ENCODE measurements around the gene PRR27. TPM values are rescaled to one million over a fixed set of nuclear protein-coding genes. Genes with fewer than 3 reads are reported as not detected.
"Not testable (repeated sequence)": the region's sequence is repeated elsewhere in the genome, so short reads cannot be mapped to it uniquely, and the experiment has no call there.

PRR27 gene
- total RNA-seq, 6 donors from 2014 or later: not detected

- WGBS, 2 donors: 90 to 92% methylated on average over 2 of the region's 2 CpGs
- ATAC-seq (ENCODE audit: low FRiP score in 2 of 2): no peak
Observed at GRCh38 chr4:70192895-70193294, 38.9 kb downstream of the PRR27 start.

GRCh38 chr4:70195425-70195824, 41.4 kb downstream of the PRR27 start, which contains the start of gene ODAM:
Gene ODAM (plus strand): TSS chr4:70195725. CDS start chr4:70196544, 819 bp downstream.
- Histone ChIP-seq H3K36me3 (no peaks in the 10 kb centered on the region), H3K4me1 (no peaks in the 10 kb centered on the region), H3K27ac (no peak within 1 kb of the TSS), H3K9me3 (no peaks in the 10 kb centered on the region), H3K4me3 (no peak within 1 kb of the TSS), H3K27me3 (no peaks in the 10 kb centered on the region)
- TF ChIP-seq POLR2AphosphoS5 (IDR thresholded peaks at IDR 0.05) (no peak), EP300 (IDR thresholded peaks at IDR 0.05) (no peak), POLR2A (IDR thresholded peaks at IDR 0.05) (no peak)
- DNase-seq (no peak), ATAC-seq (ENCODE audit: low FRiP score in 2 of 2) (no peak)
- 83 to 97% methylated on average over 1 of the region's 1 CpG for WGBS, 2 donors

More at GRCh38 chr4:70192895-70193294, 38.9 kb downstream of the PRR27 start:
- H3K4me3 ChIP-seq: no peak overlapping the region
- no peaks in the 10 kb centered on the region for H3K36me3 ChIP-seq
- no peak for DNase-seq
- no peaks in the 10 kb centered on the region for H3K27me3 ChIP-seq
- H3K4me1 ChIP-seq: no peaks in the 10 kb centered on the region
- no peak for TF ChIP-seq CTCF (IDR thresholded peaks at IDR 0.05)
- no peak for TF ChIP-seq POLR2AphosphoS5 (IDR thresholded peaks at IDR 0.05)
- no peak for TF ChIP-seq POLR2A (IDR thresholded peaks at IDR 0.05)
- no peak for TF ChIP-seq EP300 (IDR thresholded peaks at IDR 0.05)
- no peaks in the 10 kb centered on the region for H3K9me3 ChIP-seq
- H3K27ac ChIP-seq: no peak overlapping the region

GRCh38 chr4:70196857-70197256, 42.8 kb downstream of the PRR27 start:
- H3K4me3 ChIP-seq: no peak overlapping the region
- no peak for TF ChIP-seq EP300 (IDR thresholded peaks at IDR 0.05)
- TF ChIP-seq CTCF (IDR thresholded peaks at IDR 0.05): no peak
- TF ChIP-seq POLR2A (IDR thresholded peaks at IDR 0.05): no peak
- TF ChIP-seq POLR2AphosphoS5 (IDR thresholded peaks at IDR 0.05): no peak
- no peak overlapping the region for H3K27ac ChIP-seq
- DNase-seq: no peak
- no peaks in the 10 kb centered on the region for H3K4me1 ChIP-seq
- WGBS, 2 donors: 47% methylated on average over 2 of the region's 2 CpGs
- H3K27me3 ChIP-seq: no peaks in the 10 kb centered on the region
- no peak for ATAC-seq (ENCODE audit: low FRiP score in 2 of 2)
- no peaks in the 10 kb centered on the region for H3K9me3 ChIP-seq
- no peaks in the 10 kb centered on the region for H3K36me3 ChIP-seq

- 46 to 53% methylated on average over 2 of the region's 2 CpGs for WGBS, 2 donors
- ATAC-seq (ENCODE audit: low FRiP score in 2 of 2) (peak; percentile 52 to 73), DNase-seq (peak in 1 of 2 donors; percentile 78)
- Histone ChIP-seq H3K27me3 (no peaks in the 10 kb centered on the region), H3K36me3 (no peaks in the 10 kb centered on the region), H3K9me3 (no peaks in the 10 kb centered on the region), H3K4me3 (no peak overlapping the region), H3K4me1 (no peaks in the 10 kb centered on the region), H3K27ac (peak overlapping the region in 2 of 4 donors; percentile 9 to 35)
- TF ChIP-seq POLR2A (IDR thresholded peaks at IDR 0.05) (no peak), CTCF (IDR thresholded peaks at IDR 0.05) (no peak), POLR2AphosphoS5 (IDR thresholded peaks at IDR 0.05) (no peak), EP300 (IDR thresholded peaks at IDR 0.05) (no peak)
Observed at GRCh38 chr4:70197842-70198241, 43.8 kb downstream of the PRR27 start.

GRCh38 chr4:70203601-70204000, 49.6 kb downstream of the PRR27 start:
- no peaks in the 10 kb centered on the region for H3K27me3 ChIP-seq
- no peaks in the 10 kb centered on the region for H3K9me3 ChIP-seq
- no peaks in the 10 kb centered on the region for H3K36me3 ChIP-seq
- DNase-seq: no peak
- ATAC-seq (ENCODE audit: low FRiP score in 2 of 2): no peak
- no peak for TF ChIP-seq CTCF (IDR thresholded peaks at IDR 0.05)
- TF ChIP-seq POLR2A (IDR thresholded peaks at IDR 0.05): no peak
- TF ChIP-seq EP300 (IDR thresholded peaks at IDR 0.05): no peak
- no peak for TF ChIP-seq POLR2AphosphoS5 (IDR thresholded peaks at IDR 0.05)
- WGBS, 2 donors: 31 to 38% methylated on average over 1 of the region's 1 CpG
- no peak overlapping the region for H3K27ac ChIP-seq
- no peaks in the 10 kb centered on the region for H3K4me1 ChIP-seq
- H3K4me3 ChIP-seq: no peak overlapping the region

GRCh38 chr4:70212752-70213151, 58.7 kb downstream of the PRR27 start:
- 68% methylated on average over 4 of the region's 4 CpGs; no CpG with 5 or more reads in 1 of the 2 donors for WGBS, 2 donors
- not testable (repeated sequence) for H3K4me3 ChIP-seq; DNase-seq; H3K9me3 ChIP-seq; H3K27ac ChIP-seq; H3K4me1 ChIP-seq; H3K36me3 ChIP-seq; ATAC-seq (ENCODE audit: low FRiP score in 2 of 2); H3K27me3 ChIP-seq
